ENCODE data around the gene KRTAP1-1.

DNA sequence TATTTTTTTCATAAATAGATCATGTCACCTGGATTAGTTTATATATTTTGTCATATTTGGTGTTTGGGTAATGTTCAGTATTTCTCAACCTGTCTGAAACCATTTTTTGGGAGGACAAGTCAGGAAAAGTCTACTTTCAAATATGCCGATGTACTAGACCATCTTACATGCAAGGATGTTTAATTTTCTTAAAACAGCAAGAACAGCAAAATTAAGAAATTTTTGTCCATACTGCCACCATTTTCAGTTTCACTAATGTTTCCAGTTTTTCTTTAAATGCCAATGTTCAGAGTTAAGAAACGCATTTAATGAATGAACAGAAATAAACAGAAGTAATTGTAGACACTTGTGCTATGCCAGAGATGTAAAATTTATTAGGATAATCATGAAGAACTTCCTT, 48.2 kb downstream of the KRTAP1-1 start:
- TF ChIP-seq, protein P1, sequence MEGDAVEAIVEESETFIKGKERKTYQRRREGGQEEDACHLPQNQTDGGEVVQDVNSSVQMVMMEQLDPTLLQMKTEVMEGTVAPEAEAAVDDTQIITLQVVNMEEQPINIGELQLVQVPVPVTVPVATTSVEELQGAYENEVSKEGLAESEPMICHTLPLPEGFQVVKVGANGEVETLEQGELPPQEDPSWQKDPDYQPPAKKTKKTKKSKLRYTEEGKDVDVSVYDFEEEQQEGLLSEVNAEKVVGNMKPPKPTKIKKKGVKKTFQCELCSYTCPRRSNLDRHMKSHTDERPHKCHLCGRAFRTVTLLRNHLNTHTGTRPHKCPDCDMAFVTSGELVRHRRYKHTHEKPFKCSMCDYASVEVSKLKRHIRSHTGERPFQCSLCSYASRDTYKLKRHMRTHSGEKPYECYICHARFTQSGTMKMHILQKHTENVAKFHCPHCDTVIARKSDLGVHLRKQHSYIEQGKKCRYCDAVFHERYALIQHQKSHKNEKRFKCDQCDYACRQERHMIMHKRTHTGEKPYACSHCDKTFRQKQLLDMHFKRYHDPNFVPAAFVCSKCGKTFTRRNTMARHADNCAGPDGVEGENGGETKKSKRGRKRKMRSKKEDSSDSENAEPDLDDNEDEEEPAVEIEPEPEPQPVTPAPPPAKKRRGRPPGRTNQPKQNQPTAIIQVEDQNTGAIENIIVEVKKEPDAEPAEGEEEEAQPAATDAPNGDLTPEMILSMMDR (IDR thresholded peaks at IDR 0.05): no peak
- TF ChIP-seq POLR2AphosphoS5 (IDR thresholded peaks at IDR 0.05) (no peak), POLR2A (IDR thresholded peaks at IDR 0.05) (no peak), EP300 (IDR thresholded peaks at IDR 0.05; ENCODE audit: low read depth) (no peak)
